GM18519 (cell line): ENCODE data around the gene SRRD.

Experiments
- ATAC-seq: cut with Tn5 transposase; IDR thresholded peaks from one replicate; pipeline ENCODE4 v1.9.1; 2021; ENCODE audit warnings: mild to moderate bottlenecking, moderate library complexity; ENCODE audit not compliant: unreplicated experiment, low FRiP score

The SRRD gene

DNA sequence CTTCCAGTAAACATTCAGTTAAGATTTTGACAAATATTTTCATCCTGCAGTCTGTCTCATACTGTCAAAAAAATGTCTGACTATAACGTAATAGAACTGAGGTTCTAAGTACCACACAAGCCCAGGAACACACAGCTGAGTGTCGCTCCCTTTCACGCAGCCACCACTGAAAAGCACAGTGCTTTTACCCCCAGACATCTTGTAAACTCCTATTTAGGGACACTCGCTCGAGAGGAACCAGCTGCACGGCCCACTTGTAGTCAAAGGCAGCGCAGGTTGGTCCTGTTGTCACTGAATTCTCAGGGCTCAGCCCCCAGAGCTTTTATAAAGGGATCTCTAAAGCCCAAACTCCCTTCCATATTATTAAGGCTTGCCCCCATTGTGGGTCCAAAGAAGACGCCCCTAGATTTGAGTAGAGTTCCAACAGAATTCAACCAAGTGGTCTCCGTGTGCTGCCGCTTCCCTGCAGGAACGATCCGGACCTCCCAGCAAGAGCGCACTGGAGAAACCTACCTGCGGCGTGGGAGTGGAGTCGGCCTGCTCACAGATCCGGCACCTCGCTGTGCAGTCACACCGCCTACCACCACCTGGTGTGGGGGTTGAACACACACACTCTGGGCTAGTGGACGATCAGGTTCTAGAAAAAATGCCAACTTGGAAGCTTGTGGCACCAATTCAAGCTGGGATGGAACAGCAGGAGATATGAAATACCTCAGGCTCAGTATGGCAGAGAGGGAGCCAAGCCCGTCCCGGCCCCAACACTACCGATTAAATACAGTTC lies 31.3 kb upstream of the SRRD start:
- ATAC-seq = no peak

DNA sequence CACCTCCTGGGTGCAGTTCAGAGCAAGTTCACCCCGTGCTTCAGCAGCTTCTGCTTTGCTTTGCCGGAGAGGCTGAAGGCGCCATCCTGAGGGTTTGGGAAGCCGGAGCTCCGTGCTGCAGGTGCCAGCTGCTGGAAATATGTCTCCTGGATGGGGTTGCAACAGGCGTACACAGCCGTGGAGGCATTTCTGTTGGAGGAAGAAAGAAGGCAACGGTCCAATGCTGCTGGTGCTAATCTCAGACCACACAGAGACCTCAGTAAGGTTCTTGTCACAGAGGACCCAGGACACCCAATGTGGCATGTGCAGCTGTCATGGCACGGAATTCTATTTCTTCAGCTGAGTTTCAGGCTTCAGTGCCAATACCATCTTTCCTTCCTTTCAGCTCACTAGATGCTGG lies 30.5 kb upstream of the SRRD start:
- no peak for ATAC-seq

DNA sequence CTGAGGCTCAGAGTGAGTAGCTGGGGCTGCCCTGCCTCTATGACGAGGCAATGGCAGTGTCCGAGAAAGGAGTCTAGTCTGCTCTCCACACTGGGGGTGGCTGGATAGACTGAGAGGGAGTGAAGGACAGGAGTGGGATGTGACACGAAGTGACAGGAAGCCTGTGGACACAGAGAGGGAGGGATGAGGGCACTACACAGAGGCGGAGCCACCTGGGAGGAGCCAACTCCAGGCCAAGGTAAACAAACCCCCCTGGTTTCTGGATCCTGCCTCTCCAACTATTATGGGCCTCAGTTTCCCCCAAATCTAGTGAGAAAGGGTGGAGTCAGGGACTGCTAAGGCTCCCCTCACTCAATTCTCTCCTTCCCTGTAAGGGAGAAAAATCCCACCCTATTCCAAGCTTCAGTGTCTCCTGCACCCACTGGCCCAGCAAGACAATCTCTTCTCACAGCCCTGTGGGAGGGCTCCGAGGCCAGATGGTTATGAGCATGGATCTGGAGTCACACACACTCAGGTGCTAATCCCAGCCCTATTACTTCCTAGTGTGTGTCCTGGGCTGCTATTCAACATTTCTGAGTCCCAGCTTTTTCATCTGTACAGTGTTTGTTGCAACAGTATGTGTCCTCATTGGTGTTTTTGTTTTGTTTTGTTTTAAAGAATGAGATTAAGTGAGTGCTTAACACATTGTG lies 29.7 kb upstream of the SRRD start:
- ATAC-seq = no peak

DNA sequence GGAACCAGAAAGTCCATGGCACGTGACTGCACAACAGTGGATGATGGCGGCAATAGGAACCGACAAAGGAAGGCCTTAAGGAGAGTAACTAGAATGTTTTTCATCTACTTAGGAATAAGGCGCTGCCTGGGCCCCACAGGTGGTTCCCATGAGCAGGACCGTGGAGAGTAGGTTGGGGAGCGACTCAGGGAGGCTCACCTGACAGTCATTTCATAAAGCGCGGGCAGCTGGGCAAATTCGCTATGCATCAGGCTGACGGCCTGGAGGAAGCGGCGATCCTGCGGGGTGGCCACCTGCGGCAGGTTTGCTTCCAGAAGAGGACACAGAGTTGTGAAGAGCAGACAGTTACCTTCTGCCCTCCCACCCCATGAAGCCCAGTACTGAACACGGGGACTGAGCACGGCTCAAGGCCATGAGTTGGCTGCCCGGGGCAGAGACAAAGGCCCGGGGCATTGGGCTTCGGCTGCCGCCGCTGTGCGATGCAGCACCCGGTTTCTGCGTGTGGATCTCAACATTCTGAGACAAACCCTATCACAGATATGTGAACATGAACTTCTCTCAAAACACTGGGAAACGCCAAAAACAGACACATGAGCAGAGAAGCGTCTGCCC lies 25.9 kb upstream of the SRRD start:
- no peak for ATAC-seq

DNA sequence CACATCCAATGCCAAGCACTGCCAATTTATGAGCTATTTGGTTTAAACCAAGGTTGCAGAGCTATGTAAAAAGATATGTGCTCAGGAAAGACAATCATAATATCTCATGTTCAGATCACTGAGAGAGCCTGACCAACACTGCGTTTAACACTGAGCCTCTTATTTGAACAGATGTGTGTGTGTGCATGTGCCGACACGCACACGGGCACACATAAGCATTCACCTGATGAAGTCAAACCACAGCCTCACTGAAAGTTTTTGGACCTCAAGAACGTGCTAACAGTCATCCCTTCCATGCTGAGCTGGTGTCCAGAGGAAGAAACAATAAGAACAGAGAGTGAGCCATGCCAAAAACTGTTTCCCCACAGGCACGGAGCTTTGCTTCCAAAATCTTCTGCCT lies 23.5 kb upstream of the SRRD start:
- no peak for ATAC-seq

DNA sequence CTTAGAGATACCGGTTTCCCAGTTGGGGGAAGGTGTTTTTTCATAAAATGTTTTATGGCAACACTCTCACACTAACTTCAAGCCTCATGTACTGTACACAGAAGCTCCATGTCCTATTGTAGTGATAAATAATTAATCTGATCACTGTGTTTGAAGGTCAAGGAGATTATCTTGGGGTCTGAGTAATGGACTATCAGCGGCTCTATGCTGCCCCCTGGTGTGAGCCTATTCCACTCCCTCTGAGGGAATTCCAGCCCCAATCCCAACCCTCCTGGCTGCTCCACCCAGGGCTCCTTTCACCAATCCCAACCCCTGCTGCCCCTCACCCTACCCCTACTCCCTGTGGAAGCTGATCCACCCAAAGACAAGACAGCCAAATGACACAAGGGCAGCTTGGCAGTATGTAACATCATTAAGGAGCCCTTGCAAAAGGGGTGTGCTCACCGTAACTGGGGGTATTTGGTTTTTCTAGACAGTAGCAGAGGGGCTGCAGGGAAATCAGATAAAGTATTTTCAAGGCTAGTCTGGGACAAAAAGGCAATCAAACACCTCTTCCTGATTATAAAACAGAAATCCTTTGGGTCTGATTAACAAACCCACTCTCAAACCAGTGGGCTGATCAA lies 22.4 kb upstream of the SRRD start:
- no peak for ATAC-seq

DNA sequence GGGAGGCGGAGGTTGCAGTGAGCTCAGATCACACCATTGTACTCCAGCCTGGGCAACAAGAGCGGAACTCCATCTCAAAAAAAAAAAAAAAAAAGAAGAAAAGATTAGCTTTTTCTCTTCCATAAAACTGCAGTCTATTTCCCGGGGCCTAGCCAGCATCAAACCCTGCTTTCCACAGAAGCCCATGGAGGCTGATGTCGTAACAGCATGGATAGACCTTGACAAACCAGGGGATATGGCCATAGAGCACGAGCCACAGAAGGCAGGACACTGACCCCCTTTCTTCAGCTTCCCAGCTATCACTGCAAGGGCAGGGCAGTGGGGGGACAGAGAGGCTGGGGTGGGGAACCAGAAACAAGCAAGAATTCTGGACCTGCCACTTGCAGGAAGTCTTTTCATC lies 21.6 kb upstream of the SRRD start:
- no peak for ATAC-seq

DNA sequence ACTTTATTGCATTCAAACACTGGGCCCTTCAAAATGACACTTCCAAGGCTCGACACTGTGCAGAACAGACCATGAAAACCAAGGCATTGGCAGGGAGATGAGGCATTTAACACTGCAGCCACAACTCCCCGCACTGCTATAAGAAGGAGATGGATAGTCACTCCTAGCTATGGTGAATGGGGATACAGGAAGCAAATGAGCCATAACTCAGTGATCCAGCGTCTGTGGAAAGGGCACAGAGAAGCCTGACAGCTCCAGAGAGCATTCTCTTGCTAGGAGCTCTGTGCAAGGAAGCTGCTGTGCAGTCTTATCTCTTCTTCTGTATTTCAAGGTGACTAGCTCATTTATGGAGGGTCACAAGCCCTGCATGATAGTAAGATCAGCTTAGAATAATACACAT lies 21.0 kb upstream of the SRRD start:
- ATAC-seq = no peak

DNA sequence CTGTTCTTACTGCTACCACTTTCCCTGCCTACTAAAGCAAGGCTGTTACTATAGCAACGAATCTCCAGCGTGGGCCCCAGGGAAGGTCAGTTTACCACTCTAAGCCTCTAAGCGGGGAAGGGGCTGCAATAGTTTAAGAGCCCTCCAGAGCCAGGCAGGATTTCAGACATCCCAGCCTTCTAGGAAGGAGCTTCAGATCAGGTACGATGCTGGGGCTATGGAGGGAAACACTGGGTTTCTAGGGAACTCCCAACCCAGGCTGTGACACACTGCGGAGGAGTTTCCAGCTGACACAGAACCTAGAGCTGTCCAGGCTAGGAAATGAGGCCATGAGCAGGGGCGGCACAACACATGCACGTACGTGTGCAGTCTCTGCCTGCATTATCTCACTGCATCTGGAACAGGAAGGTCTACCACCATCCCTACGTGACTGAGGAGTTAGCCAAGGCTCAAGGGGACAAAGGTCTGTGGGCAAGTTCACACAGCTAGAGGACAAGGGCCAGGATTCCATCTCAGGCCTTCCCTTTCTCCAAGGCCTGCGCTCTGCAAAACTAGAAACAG lies 20.5 kb upstream of the SRRD start:
- ATAC-seq = no peak

DNA sequence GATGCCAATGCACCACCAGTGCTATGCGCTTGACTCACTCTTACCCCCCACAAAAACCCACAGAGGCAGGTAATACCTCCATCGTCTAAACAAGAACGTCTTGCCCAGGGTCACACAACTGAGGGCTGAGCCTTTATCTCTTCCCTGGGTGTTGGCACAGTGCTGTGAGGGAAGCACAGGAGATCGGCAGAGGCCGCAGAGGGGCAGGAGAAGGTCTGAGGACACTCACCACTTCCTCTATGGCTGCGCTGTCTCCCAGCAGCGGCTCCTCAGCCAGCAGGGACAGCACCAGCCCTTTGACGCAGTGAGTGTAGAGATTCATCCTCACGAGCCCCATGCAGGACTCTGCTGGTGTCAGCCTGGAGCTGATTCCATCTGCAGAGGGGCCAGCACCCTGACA lies 20.0 kb upstream of the SRRD start:
- ATAC-seq = no peak

DNA sequence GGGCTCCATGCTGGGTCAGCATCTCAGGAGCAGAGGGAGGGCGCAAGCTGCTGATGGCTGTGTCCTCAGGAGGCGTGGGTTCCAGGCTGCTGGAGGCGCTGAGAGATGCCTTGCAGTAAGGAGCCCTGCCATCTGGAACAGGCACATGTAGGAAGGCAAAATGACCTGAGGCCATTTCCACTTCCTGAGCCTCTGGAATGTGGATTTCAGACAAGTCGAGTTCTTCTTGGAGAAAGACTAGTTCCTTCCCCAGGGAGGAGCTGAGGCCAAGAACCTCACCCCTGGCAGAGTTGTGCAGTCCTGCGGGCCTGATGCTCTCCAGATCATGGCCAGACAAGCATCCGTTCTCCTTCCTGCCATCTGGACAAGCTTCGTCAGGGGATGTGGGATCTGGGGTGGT lies 19.4 kb upstream of the SRRD start:
- ATAC-seq = no peak

DNA sequence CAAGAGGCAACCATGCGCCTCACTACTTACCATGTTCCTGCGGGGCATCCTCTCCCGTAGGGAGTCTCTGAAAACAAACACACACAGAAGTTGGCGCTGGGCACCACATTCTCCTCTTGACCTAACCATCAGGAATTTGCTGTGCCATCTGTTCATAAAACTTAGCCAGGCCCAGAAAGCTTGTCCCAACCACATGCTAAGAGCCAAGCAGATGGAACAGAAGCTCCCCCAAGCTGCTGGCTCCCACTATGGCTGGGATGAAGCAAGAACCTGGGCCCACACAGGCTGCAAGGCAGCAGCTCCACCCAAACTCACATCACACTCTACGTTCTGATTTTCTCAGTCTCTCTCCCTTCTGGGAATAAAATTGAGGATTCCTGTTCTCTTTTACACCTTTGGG lies 17.5 kb upstream of the SRRD start:
- no peak for ATAC-seq

DNA sequence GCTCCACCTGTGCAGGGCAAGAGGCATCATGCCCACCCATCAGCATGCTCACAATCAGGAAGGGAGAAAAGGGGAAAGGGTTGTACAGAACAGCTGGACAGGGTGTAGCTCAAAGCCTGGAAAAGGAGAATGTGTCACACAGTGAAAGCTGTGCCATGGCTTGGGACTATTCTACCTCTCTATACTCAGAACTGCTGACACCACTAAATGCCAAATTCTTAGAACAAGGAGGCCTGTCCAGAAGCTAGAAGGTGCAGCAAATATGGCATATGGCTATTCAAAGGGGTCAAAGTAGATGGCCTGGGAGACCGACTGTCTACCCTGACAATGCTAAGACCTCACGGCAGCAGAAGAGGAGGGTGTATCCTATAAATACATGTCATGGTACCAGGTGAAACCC lies 12.9 kb upstream of the SRRD start:
- no peak for ATAC-seq

DNA sequence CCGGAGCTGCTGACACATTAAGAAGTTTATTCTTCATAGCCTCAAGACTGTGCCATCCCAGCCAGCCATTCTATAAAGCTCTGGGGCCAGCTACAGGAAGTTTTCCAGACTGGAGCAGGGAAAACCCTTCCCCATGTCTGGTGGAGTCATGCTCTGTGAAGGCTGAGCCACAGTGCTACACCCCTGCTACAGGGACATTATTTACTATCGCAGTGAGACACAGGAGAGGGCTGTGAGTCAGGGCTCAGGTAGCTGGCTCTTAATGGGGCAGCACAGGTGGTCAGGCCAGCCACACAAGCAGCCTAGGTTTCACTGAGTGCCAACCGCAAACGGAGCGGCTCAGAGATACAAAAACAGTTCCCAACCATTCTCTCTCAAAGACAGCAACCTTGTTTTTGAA lies 12.2 kb upstream of the SRRD start:
- no peak for ATAC-seq

DNA sequence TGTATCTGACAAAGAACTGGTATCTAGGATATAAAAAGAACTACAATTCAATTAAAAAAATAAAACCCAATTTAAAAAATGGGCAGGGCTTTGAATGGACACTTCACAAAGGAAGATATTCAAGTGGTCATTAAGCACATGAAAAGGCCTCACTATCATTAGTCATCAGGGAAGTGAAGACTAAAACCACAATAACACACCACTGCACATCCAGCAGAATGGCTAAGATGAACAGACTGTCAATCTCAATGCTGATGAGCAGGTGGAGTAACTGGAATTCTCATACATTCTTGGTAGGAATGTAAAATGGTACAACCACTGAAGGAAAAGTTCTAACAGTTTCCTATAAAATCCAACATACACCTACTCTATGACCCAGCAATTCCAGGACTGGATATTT lies 9.0 kb upstream of the SRRD start:
- no peak for ATAC-seq

DNA sequence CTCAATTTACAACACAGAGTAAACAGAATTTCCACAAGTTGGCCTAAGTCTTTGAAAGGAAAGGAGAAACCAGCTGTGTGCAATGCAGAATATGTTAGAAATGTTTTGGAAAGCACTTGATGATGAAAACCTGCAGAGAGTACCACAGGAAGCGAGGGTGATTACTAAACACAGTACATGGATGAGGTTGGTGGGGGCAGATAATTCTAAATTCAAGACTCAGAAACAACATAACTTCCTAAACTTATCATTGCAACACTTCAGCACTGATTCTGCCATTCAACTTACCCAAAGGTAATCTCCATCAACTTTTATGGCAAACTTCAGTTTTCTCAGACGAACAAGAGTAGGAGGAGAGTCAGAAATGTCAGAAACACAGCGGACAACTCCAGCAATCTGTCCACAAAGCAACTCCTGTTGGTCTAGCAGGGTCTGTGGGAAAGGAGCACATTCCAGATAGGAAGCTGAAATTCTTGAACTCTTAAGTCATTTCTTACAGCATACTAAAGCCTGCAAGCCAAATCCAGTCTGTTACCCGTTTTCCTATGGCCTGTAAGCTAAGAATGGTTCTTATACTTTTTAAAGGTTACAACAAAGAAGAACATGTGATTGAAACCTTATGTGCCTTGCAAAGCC lies 6.9 kb upstream of the SRRD start:
- ATAC-seq = no peak

DNA sequence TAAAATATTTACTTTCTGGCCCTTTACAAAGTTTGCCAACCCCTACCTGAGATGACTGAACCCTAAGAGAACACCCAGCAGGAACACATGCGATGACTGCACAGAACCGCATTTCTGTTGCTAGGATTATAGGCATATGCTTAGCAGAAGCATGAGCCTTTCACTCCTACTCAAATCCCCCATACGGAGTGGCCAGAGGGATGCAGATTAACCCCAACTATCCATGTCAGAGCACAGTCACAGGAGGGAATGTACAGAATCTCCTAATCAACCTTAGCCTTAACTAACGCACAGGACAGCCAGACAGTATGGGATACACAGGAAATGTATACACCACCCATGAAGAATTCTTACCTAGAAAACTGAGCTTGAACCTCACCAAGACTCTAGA lies 6.3 kb upstream of the SRRD start:
- no peak for ATAC-seq

DNA sequence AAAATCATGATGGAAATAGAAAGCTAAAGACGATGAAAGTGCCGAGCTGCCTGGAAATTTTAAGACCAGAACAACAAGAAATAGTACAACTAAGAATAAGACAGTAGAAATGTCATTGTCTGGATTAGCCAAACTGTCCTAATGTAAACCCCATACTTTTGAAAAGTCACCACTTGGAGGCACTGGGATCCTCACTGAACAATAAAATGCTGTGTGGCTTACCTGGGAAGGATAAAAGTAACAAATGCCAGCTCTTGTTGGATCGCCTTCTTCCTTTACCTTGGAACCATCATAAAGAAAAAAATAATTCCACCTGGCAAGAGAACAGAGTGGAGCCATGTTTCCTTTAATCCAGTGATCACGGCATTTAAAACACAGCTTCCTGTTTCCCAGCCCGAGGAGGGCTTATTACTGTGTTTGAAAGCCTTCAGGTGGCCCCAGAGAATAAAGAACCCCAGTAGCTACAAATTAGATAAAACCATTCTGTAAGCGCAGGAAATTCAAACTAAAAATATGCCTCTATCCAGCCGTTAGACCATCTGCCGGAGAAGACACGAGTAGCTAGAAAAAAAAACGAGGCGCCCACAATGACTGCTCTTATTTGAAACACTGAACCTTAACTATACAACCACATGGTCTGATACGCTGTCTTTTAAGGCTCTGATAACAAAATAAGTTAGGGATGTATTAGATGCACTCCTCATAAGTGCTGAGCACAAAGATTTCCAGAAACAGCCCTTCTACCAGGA lies 4.5 kb upstream of the SRRD start:
- ATAC-seq = no peak

DNA sequence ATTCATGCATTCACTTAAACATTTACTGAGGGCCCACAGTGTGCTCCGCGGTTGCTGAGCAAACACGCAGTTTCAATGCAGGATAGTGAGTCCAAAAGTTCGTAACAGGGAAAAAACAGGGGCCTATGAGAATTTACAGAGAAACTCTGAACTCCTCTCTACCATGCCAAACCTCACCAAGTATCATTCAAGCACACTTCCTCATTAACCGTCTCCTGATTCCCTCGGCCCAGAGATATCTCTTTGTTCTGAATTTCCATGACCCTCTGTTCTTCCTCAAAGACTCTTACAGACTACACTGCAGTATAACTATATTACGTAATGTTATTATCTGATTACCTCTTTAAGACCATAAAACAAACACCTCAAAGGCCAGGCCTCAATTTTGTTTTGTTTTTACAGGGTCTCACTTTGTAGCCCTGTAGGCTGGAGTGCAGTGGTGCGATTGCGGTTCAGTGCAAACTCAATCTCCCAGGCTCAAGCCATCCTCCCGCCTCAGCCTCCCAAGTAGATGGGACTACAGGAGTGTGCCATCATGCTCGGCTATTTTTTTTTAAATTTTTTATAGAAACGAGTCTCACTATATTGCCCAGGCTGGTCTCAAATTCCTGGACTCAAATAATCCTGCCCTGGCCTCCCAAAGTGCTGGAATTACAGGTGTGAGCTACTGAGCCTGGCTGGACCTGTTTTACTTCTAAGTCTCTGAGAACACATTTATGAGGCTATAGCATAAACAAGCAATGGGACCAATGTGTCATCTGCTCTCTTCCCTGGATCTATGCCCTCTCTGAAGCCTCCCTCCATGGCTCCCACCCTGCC lies 3.7 kb upstream of the SRRD start:
- no peak for ATAC-seq
